Pancreas (tissue), 10 donors: ENCODE data around the gene EMC1. TPM values are rescaled to one million over a fixed set of nuclear protein-coding genes. Genes with fewer than 3 reads are reported as not detected.

Experiments
- ATAC-seq, 4 donors: fragments of 200-7000 bp; cut with Tn5 transposase; one replicate each; pipeline versions ENCODE4 v1.8.0 to v1.9.1; 2020; ENCODE audit warnings: mild to moderate bottlenecking in 4 of 4, moderate library complexity in 4 of 4
- DNase-seq, 6 donors: peaks; one replicate each; pipeline ENCODE4 v3.0.0-alpha.2; 2020
- FAIRE-seq: peaks from 2 replicates; lab custom pipeline; 2012; peaks lifted over from hg19 to GRCh38; lab: Jason Lieb, UNC
- H3K27ac ChIP-seq, 4 donors: fragments of 200-600 bp; sonication (generic); 1 replicate in 3 of 4; 2 replicates in 1 of 4; pipeline versions ENCODE4 v1.5.0 to v1.8.0; 2020
- H3K27me3 ChIP-seq, 4 donors: fragments of 200-600 bp; one replicate each; pipeline ENCODE4 v1.8.0; 2021
- H3K36me3 ChIP-seq, 3 donors: fragments of 200-600 bp; sonication (generic) in 1 of 3; one replicate each; pipeline versions ENCODE4 v1.5.0 to v1.8.0; 2020 to 2021
- H3K4me1 ChIP-seq, 3 donors: fragments of 200-600 bp; one replicate each; pipeline ENCODE4 v1.8.0; 2021
- H3K4me3 ChIP-seq, 4 donors: fragments of 200-600 bp; sonication (generic) in 2 of 4; one replicate each; pipeline versions ENCODE4 v1.5.0 to v1.8.0; 2020 to 2021
- H3K9me3 ChIP-seq, 4 donors: fragments of 200-600 bp; one replicate each; pipeline ENCODE4 v1.8.0; 2021
- WGBS, 2 donors: extraction: QIAGEN DNeasy Blood & Tissue Kit; methylation state at CpG; one replicate each; pipeline ENCODE4 v1.1.7; 2013; 5-methylcytosine and 5-hydroxymethylcytosine counted together
- intact Hi-C, 3 donors: fragments of 100-400 bp; cut with DNase I; formaldehyde crosslinking; loops; one replicate each; pipeline versions ENCODE4 v1.11.1 to v1.14.2; 2022
- polyA plus RNA-seq, 2 donors: library from polyadenylated mRNA; stranded (reverse); fragments of 200-250 nt; gene quantifications; one replicate each; pipeline ENCODE4 v1.2.3, GENCODE V29; 2013
- total RNA-seq, 6 donors: library from RNA; stranded (reverse); fragmentation: NEBNext Ultra II Directional in 4 of 6; extraction: Animal tissue kit (Norgen Biotek cat#: 25700) in 4 of 6; gene quantifications; one replicate each; pipeline versions ENCODE4 v1.2.1 to v1.2.4, GENCODE V29; 2021 to 2023
- TF ChIP-seq, protein P1 (sequence below), 4 donors: fragments of 200-600 bp; sonication (generic) in 3 of 4; IDR thresholded peaks; one replicate each; pipeline versions ENCODE4 v1.5.0 to v1.8.0; 2021; ENCODE audit warnings: antibody characterized with exemption in 4 of 4
- donor health status: healthy with polysubstance abuse.
- donor health status: DM: no; HTN: no; CAD: no; lungs with moderate emphysema.
- donor health status: DM: no; HTN: no; CAD: no.
- donor health status: control.
- donor health status: control.
- donor health status: Bipolar disorder and iron deficiency.
- donor health status: DM: yes; HTN: yes; CAD: no.
- donor health status: DM: no; HTN: no; CAD: no.
- donor health status: DM: no; HTN: no; CAD: no.
- donor health status: DM: yes; HTN: yes; CAD: no.

The EMC1 gene
- total and polyA plus RNA-seq, 8 donors: 9.2 to 21.0 (median 14.8) TPM

DNA sequence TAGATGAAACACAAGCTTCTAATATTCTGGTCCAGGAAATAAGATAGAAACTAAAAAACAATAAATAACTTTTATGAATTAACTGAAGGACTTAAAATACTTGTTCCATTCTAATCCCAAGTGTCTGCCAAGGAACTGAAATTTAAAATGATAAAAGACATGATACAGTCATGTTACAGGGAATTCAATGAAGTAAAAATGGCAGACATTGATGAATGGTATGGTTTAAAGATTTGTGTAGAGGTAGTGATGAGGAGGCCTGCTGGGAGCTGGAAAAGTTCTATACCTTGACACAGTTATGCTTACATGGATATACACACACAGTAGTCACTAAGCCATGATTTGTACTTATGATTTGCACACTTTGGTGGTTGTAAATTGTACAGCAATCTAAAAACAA is 39.2 kb downstream of the EMC1 start:
- DNase-seq (no peak), ATAC-seq (no peak), FAIRE-seq (no peak)
- TF ChIP-seq, protein P1, sequence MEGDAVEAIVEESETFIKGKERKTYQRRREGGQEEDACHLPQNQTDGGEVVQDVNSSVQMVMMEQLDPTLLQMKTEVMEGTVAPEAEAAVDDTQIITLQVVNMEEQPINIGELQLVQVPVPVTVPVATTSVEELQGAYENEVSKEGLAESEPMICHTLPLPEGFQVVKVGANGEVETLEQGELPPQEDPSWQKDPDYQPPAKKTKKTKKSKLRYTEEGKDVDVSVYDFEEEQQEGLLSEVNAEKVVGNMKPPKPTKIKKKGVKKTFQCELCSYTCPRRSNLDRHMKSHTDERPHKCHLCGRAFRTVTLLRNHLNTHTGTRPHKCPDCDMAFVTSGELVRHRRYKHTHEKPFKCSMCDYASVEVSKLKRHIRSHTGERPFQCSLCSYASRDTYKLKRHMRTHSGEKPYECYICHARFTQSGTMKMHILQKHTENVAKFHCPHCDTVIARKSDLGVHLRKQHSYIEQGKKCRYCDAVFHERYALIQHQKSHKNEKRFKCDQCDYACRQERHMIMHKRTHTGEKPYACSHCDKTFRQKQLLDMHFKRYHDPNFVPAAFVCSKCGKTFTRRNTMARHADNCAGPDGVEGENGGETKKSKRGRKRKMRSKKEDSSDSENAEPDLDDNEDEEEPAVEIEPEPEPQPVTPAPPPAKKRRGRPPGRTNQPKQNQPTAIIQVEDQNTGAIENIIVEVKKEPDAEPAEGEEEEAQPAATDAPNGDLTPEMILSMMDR (IDR thresholded peaks at IDR 0.05): no peak
- no peak overlapping the region for H3K4me3 ChIP-seq
- H3K27ac ChIP-seq: no peak overlapping the region
- no peaks in the 10 kb centered on the region for H3K36me3 ChIP-seq
- H3K27me3 ChIP-seq: no peaks in the 10 kb centered on the region
- no peaks in the 10 kb centered on the region for H3K9me3 ChIP-seq
- peaks cover 20 to 38% (median 23%) of the 10 kb centered on the region in 3 donors for H3K4me1 ChIP-seq
- intact Hi-C loops: no loop called here

DNA sequence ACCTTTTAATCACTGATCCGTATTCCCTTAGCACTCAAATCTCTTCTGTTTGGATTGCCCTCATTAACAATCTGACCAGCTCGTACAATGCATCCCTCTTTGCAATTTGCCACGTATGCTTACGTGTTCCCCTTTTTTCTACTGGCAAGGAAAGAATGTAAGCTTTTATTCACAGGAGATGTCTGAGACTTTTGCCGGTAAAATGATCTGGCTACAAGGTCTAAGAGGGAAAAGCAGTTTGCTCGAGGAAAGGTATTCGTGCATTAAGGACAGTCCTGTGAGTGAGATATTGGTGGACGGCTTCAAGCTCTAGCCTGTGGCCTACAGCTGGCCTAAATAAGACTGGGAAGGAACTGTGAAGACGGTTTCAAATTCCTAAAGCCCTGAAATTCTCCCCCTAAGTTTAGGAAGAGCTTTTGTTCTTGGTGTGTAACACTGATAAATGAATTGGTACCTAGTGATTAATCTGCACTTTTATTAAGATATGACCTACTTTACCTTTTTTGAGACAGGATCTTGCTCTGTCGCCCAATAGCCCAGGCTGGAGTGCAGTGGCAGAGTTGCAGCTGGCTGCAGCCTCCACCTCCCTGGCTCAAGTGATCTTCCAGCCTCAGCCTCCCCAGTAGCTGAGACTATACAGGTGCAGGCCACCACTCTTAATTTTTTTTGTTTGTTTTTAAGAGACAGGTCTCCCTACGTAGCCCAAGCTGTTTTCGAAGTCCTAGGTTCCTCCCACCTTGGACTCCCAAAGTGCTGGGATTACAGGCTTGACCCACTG is 40.4 kb downstream of the EMC1 start:
- Histone ChIP-seq H3K27me3 (no peaks in the 10 kb centered on the region), H3K27ac (peak overlapping the region; percentile 88 to 94 (median 90)), H3K36me3 (no peaks in the 10 kb centered on the region), H3K4me1 (peaks cover 20 to 40% (median 23%) of the 10 kb centered on the region in 3 donors), H3K4me3 (peak overlapping the region; percentile 87 to 95 (median 90)), H3K9me3 (no peaks in the 10 kb centered on the region)
- TF ChIP-seq, protein P1 (IDR thresholded peaks at IDR 0.05): no peak
- FAIRE-seq (no peak), DNase-seq (no peak), ATAC-seq (peak in 2 of 4 donors; percentile 23 to 31)
- WGBS, 2 donors: 9 to 10% methylated on average over 12 of the region's 12 CpGs
- intact Hi-C loops: no loop called here

DNA sequence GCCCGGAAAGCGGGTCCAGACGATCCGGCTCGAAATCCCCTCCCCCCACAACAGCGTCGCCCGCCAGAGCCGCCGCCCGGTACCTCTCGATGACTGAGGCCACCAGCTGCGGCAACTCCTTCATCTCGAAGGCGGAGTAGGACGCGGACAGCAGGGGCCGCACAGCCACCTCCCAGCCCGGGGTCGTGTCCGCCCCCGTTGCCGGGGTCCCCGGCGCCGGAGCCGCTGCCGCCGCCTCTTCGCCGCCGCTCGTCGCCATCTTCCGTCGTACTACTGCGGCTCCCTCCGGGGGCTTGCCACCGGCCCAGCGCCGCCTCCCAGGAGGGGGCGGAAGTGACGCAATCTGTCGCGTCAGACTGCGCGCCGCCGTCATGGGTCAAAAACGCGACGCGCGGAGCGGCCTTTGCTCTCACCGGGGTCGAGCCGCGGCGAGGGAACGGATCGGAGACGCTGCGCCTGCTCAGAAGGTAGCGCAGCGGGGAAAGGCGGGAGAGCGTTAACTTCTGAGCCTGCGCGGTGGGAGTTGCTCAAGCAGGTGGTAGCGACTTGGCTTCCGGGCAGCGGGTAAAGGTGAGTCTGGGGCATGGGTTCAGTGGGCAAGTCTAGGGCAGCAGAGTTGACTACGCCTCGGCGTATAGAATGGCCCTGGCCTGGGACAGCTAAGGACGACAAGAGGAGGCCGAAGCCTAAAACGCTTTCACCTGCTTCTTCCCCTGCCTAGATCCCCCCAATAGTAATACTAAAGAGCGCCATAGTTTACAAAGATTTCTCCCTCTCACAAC is 41.1 kb downstream of the EMC1 start, which contains the start of gene UBR4:
Gene UBR4 (minus strand): TSS at position 277 of the 782 bp plus-strand sequence. CDS start 18 bp downstream, at position 259.
- H3K4me3 ChIP-seq: peak within 1 kb of the TSS; percentile 87 to 95 (median 90)
- no peaks in the 10 kb centered on the region for H3K36me3 ChIP-seq
- no peaks in the 10 kb centered on the region for H3K9me3 ChIP-seq
- peaks cover 23 to 40% (median 23%) of the 10 kb centered on the region in 3 donors for H3K4me1 ChIP-seq
- TF ChIP-seq, protein P1 (IDR thresholded peaks at IDR 0.05): no peak
- H3K27me3 ChIP-seq: no peaks in the 10 kb centered on the region
- WGBS, 2 donors: 0% methylated on average over 76 to 80 of the region's 80 CpGs
- FAIRE-seq (no peak), DNase-seq (peak; percentile 93 to 99 (median 96)), ATAC-seq (peak; percentile 92 to 97 (median 96))
- H3K27ac ChIP-seq: peak within 1 kb of the TSS; percentile 88 to 94 (median 90)
- intact Hi-C loops: no loop called here

DNA sequence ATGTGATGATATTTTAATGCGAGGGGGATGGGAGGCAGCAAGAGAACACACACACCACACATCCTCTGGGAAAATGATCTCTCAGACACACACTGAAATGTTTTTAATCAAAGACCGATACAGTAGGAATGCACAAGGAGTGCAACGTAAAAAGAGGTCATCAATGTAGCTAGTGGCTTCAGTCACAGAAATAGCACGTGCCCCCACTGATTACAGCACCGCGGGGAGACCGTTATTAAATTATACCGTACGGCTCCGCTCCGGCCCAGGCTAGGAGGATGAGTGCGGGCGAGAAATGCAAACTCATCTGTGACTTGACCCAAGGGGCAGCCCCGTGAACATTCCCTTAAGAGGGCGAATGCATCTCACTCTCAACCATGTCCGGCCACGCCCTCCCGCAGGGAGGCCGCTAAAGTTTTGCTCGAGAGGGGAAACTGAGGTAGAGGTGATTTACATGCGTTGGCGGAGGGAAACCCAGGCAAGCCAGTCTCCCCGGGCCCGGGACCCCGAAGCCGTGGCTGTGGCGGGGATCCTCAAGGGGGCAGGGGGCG is 41.8 kb downstream of the EMC1 start:
- TF ChIP-seq, protein P1 (IDR thresholded peaks at IDR 0.05): no peak
- H3K36me3 ChIP-seq: no peaks in the 10 kb centered on the region
- H3K9me3 ChIP-seq: no peaks in the 10 kb centered on the region
- H3K27ac ChIP-seq: peak overlapping the region; percentile 88 to 94 (median 90)
- H3K4me3 ChIP-seq: peak overlapping the region; percentile 87 to 95 (median 90)
- peak; percentile 33 to 47 (median 43) for ATAC-seq
- H3K4me1 ChIP-seq: peaks cover 23 to 40% (median 23%) of the 10 kb centered on the region in 3 donors
- 0 to 1% methylated on average over 28 of the region's 28 CpGs for WGBS, 2 donors
- peak in 1 of 6 donors; percentile 23 for DNase-seq
- H3K27me3 ChIP-seq: no peaks in the 10 kb centered on the region
- intact Hi-C loops: no loop called here
- no peak for FAIRE-seq
